HepG2 (cell line): ENCODE measurements around the gene ZDHHC19. TPM values are rescaled to one million over a fixed set of nuclear protein-coding genes. Genes with fewer than 3 reads are reported as not detected.

Experiments
- ATAC-seq: fragments of 200-7000 bp; cut with Tn5 transposase; 3 replicates; pipeline ENCODE4 v1.9.1; 2020; ENCODE audit warnings: mild to moderate bottlenecking, moderate library complexity
- BruUV-seq: library from RNA; stranded (reverse); fragments of 400-500 nt; replicated peaks from 2 replicates; lab custom pipeline; 2021; lab: Mats Ljungman, UMichigan
- CTCF ChIA-PET: fragments of 300-600 bp; formaldehyde crosslinking; extraction: SDS; loops from one replicate; lab custom pipeline; 2021; ENCODE audit warnings: low total read pairs, inconsistent platforms, low intra/inter-chr PET ratio; lab: Yijun Ruan, JAX
- POLR2A ChIA-PET: fragments of 350-600 bp; sonication (Branson Sonifier 250); formaldehyde crosslinking; loops from one replicate; lab custom pipeline; 2020; ENCODE audit warnings: antibody characterized with exemption, inconsistent platforms; lab: Yijun Ruan, JAX
- DNase-seq: peaks from one replicate; pipeline ENCODE4 v3.0.0-alpha.2; 2015; ENCODE audit warnings: low spot score
- FAIRE-seq: peaks from 3 replicates; lab custom pipeline; 2011; peaks lifted over from hg19 to GRCh38; lab: Jason Lieb, UNC
- H2AFZ ChIP-seq: one replicate; pipeline ENCODE4 v1.6.1; 2011; ENCODE audit warnings: low read length, inconsistent platforms
- H3K27ac ChIP-seq: fragments of 300-600 bp; 3 replicates; pipeline ENCODE4 v1.8.0; 2011; ENCODE audit warnings: mixed run types, mild to moderate bottlenecking, mixed read lengths, low read length, inconsistent platforms; ENCODE audit not compliant: insufficient read depth; ENCODE audit errors: extremely low read length
- H3K27me3 ChIP-seq, 2 experiments: fragments of 200-600 bp in 1 of 2; 2 replicates in 1 of 2; 3 replicates in 1 of 2; pipeline versions ENCODE4 v1.6.0 to v1.8.0; 2011; ENCODE audit warnings: low read length in 2 of 2, mild to moderate bottlenecking in 2 of 2, moderate library complexity in 2 of 2, inconsistent platforms in 1 of 2; ENCODE audit not compliant: insufficient read depth in 2 of 2, control insufficient read depth in 1 of 2
- H3K36me3 ChIP-seq, 2 experiments: fragments of 200-600 bp in 1 of 2; replicated peaks in 1 of 2; 2 replicates in 1 of 2; 3 replicates in 1 of 2; pipeline versions ENCODE4 v1.5.1 to v1.8.0; 2011; ENCODE audit warnings: low read length in 2 of 2, inconsistent platforms in 1 of 2; ENCODE audit not compliant: insufficient read depth in 2 of 2, control insufficient read depth in 1 of 2
- H3K4me1 ChIP-seq: 2 replicates; pipeline ENCODE4 v1.5.1; 2012; ENCODE audit warnings: low read length, inconsistent platforms; ENCODE audit not compliant: insufficient read depth
- H3K4me2 ChIP-seq: 2 replicates; pipeline ENCODE4 v1.6.0; 2011; ENCODE audit warnings: low read depth, low read length, inconsistent platforms
- H3K4me3 ChIP-seq, 3 experiments: fragments of 200-600 bp in 1 of 3; sonication (generic), shearing (Covaris generic) in 1 of 3; replicated peaks in 1 of 3; 2 replicates each; pipeline ENCODE4 v1.5.1; 2011 to 2016; ENCODE audit warnings: low read length in 3 of 3, inconsistent platforms in 2 of 3, low read depth in 2 of 3, mild to moderate bottlenecking in 2 of 3, control low read depth in 1 of 3, mixed read lengths in 1 of 3; ENCODE audit not compliant: insufficient read depth in 1 of 3
- H3K79me2 ChIP-seq: one replicate; pipeline ENCODE4 v1.6.1; 2011; ENCODE audit warnings: low read length, inconsistent platforms; ENCODE audit not compliant: insufficient read depth
- H3K9ac ChIP-seq: 2 replicates; pipeline ENCODE4 v1.6.0; 2011; ENCODE audit warnings: mild to moderate bottlenecking, low read depth, low read length, inconsistent platforms; ENCODE audit not compliant: insufficient read depth
- H3K9me3 ChIP-seq: 2 replicates; pipeline ENCODE4 v1.5.1; 2012; ENCODE audit warnings: mild to moderate bottlenecking, low read length
- H4K20me1 ChIP-seq: 2 replicates; pipeline ENCODE4 v1.6.0; 2011; ENCODE audit warnings: inconsistent platforms, mild to moderate bottlenecking, low read length, moderate library complexity; ENCODE audit not compliant: insufficient read depth
- HOXA9 ChIP-seq: sonication (generic); formaldehyde crosslinking; IDR thresholded peaks from 2 replicates; pipeline ENCODE4 v1.8.1; 2022; ENCODE audit warnings: missing genetic modification reagents, mild to moderate bottlenecking, moderate library complexity, borderline replicate concordance
- MAX ChIP-seq: IDR thresholded peaks from 2 replicates; pipeline ENCODE4 v1.6.1; 2012; ENCODE audit warnings: inconsistent platforms
- RAD51 ChIP-seq: fragments of 450-650 bp; IDR thresholded peaks from 2 replicates; pipeline ENCODE4 v1.6.1; 2016; ENCODE audit warnings: borderline replicate concordance
- USF2 ChIP-seq, 2 experiments: sonication (generic) in 1 of 2; formaldehyde crosslinking in 1 of 2; IDR thresholded peaks; 2 replicates each; pipeline versions ENCODE4 v1.5.1 to v1.6.1; 2011 to 2020; ENCODE audit warnings: borderline replicate concordance in 1 of 2, low read depth in 1 of 2, low read length in 1 of 2, mild to moderate bottlenecking in 1 of 2, missing genetic modification reagents in 1 of 2, moderate library complexity in 1 of 2
- ZFX ChIP-seq: sonication (generic); formaldehyde crosslinking; IDR thresholded peaks from 2 replicates; pipeline ENCODE4 v1.4.0; 2020; ENCODE audit warnings: mild to moderate bottlenecking, low read depth, missing genetic modification reagents, moderate library complexity
- WGBS: methylation state at CpG from one replicate; pipeline ENCODE4 v1.1.6; 2017; ENCODE audit warnings: low lambda C conversion rate; 5-methylcytosine and 5-hydroxymethylcytosine counted together
- in situ Hi-C: cut with HindIII; loops from 2 replicates; pipeline ENCODE4 v1.10.0; 2017; ENCODE audit warnings: low pct_unique_long_range_greater_than_20kb; ENCODE audit not compliant: extremely low pct_ligation_motif_present
- intact Hi-C: fragments of 100-400 bp; cut with micrococcal nuclease; formaldehyde crosslinking; loops from one replicate; pipeline ENCODE4 v1.10.0; 2022; ENCODE audit not compliant: unreplicated experiment
- polyA plus RNA-seq, 8 experiments: library from polyadenylated mRNA; depleted of rRNA in 3 of 8; stranded (reverse) in 7 of 8; unstranded in 1 of 8; fragments of >200 nt; fragmentation: Illumina TruSeq in 4 of 8; extraction: Trizol in 4 of 8; gene quantifications; 2 replicates each; pipeline versions ENCODE4 v1.2.1 to v1.2.3, GENCODE V29; 2011 to 2016; ENCODE audit warnings: low read depth in 4 of 8, missing spikeins in 1 of 8, mixed read lengths in 1 of 8; ENCODE audit not compliant: insufficient read depth in 1 of 8
- total RNA-seq, 5 experiments: library from RNA; depleted of rRNA; stranded (reverse); fragments of >200 nt; fragmentation: Illumina TruSeq; extraction: Trizol; gene quantifications; 2 replicates each; pipeline ENCODE4 v1.2.3, GENCODE V29; 2016; ENCODE audit warnings: low read depth in 1 of 5

Gene ZDHHC19
- total and polyA plus RNA-seq, 2 of the 13 experiments (the other 11 are each of a cell fraction or from before 2014, with no cell fraction given) = 0.22 to 0.53 TPM

- DNase-seq (no peak), ATAC-seq (peak; percentile 45), FAIRE-seq (no peak)
- H3K79me2 ChIP-seq = no peaks in the 10 kb centered on the region
- H3K9me3 ChIP-seq = no peaks in the 10 kb centered on the region
- H3K4me2 ChIP-seq = peak overlapping the region; percentile 51
- H4K20me1 ChIP-seq = no peaks in the 10 kb centered on the region
- peaks cover 36% of the 10 kb centered on the region for H3K4me1 ChIP-seq
- in situ Hi-C loops (no loop called here), intact Hi-C loops (no loop called here)
- H3K4me3 ChIP-seq = no peak overlapping the region; a peak in 1 of 6 replicates
- ChIA-PET CTCF (no interaction called here), POLR2A (no interaction called here)
- H3K36me3 ChIP-seq = no peaks in the 10 kb centered on the region
- no TSS peak for BruUV-seq
- WGBS = 29% methylated on average over 6 of the region's 7 CpGs
- no peak overlapping the region for H3K9ac ChIP-seq
- no peaks in the 10 kb centered on the region; a peak in 3 of 5 replicates for H3K27me3 ChIP-seq
- 0 out of 2 replicates have a peak, but pooled peaks have one; percentile 14 for TF ChIP-seq MAX
- TF ChIP-seq ZFX = 0 out of 2 replicates have a peak, but pooled peaks have one; percentile 31
- TF ChIP-seq HOXA9 (CRISPR knock-in tag) = no peak
- TF ChIP-seq RAD51 = peak; percentile 92
- peak; percentile 78 for TF ChIP-seq USF2 (IDR thresholded peaks at IDR 0.05; ENCODE audit: low read depth, low read length)
- peak; percentile 69; the same call in 1 of the 2 replicates for TF ChIP-seq USF2 (CRISPR knock-in tag; IDR thresholded peaks at IDR 0.05; ENCODE audit: borderline replicate concordance)
- no peak overlapping the region for H3K27ac ChIP-seq
- no peak overlapping the region for H2AFZ ChIP-seq
Measured at GRCh38 chr3:196165850-196166249, 45.4 kb downstream of the ZDHHC19 start.
